ENCODE data around the gene IL4.

The IL4 gene

GRCh38 chr5:132658381-132659302 is 15.1 kb upstream of the IL4 start:
- DNase-seq, result no peak

GRCh38 chr5:132659598-132660493 is 13.9 kb upstream of the IL4 start:
- DNase-seq, result no peak

GRCh38 chr5:132661231-132662003 is 12.4 kb upstream of the IL4 start:
- no peak for DNase-seq

DNA sequence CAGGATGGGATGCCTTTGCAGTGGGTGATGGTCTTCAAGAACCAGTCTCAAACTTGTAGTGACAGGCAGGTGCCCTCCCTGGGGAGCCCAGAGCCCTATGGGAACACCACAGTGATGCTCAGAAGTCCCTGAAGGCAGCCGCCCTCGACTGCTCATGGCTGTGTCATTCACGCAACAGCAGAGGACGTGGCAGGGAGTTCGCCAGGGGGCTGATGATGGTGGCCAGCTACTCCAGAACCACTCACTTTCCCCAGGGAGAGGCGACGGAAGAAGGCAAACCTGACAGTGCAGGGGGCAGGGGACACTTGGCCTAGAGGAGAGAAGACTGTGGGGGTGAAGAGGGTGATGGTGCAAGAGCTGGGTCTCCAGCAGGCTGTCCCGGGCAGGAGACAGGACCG is 11.8 kb upstream of the IL4 start:
- no peak for DNase-seq

GRCh38 chr5:132662925-132663770 is 10.6 kb upstream of the IL4 start:
- no peak for DNase-seq

DNA sequence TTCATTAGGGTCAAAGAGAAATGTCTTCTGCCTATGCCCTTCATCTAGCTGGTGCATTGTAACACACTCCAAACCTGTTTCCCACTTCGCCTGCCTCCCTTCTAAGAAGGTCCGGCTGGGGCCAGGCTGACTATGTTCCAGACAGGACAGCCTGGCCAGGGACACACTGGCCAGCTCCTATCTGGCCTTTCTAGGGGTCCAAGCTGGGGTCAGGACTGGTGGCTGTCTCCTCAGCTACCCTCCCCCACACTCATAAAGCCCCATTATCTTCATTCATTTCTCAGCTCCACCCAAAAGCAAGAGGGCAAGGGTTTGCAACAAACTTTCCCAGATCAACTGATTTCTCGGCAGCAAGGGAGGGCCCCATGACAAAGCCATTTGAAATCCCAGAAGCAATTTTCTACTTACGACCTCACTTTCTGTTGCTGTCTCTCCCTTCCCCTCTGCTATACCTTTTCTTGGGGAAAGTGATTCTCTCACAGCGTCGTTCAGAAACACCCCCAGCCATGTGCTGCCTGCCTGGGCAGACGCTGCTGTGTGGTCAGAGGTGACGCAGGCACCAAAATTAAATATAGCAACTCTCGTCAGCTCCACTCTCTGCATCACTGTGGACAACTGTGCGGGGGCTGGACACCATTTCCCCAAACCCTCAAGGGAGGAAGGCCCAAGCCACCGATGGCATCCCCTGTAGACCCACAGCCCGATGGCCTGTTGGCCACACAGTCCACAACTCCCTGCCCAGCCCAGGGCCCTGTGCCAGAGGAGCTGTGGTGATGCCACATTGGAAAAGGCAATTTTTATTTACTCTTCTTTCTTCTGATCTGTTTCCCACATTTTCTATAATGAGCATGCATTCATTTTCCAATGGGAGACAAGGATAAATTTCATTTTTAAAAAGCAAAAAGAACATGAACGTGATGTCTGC is 9.8 kb upstream of the IL4 start:
- DNase-seq, result no peak

DNA sequence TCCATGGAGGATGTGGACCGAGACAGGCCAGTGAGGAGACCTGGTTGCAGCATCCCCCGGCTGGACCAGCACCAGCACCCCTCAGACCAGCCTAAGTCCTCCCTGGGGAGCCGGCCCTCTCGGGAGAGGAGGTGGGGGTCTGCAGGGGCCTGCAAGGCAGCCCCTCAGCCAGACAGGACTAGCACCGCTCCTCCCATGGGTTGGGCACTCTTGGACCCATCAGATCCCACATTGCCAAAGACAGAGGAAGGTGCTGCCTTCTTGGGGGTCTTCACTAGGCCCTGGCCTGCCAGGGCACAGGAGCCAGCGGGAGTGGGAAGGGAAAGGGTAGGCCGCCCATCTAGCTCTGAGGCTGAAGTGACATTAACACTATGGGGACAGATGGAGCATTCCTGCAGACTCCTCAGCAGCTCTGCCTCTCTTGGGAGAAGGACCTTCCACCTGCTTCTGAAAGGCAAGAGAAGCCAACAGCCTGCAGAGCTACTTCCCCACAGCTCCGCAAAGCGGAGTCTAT is 9.0 kb upstream of the IL4 start:
- no peak for DNase-seq

GRCh38 chr5:132665574-132666080 is 8.2 kb upstream of the IL4 start:
- no peak for DNase-seq

DNA sequence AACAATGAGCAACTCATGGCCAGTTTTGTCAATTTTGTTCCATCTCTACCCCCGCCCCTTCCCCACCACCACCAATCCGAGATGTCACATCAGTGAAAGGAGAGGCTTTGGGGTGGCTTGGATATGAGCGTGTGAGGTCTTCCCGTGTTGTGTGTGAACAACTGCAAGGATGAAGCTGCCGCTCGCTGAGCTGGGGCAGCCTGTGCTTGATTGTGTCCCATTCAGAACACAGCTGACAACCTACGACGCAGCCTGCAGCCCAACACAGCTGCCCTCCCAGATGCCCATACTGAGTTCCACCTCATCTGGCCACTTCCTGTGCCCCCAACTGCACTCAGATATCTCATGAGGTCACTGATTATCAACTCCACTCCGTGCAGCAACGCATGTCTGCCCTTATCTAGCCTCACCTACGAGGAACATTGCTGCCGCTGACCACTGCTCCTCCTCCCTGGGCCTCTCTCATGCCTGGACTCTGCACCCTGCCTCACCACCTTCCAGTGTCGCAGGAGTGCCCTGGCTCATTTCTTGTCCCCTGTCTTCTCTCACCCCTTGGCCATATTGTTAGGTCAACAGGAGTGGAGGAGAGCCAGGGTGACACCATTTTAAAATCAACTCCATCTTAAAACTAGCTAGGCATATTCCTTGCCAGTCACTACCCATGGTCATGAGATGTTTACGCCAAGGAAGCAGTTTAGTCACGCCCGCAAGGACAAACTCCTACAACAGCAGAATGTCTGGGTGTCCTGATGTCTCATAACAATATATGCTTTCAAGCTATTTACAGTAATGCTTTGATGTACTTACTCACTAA is 7.3 kb upstream of the IL4 start:
- DNase-seq, result no peak

GRCh38 chr5:132667309-132667708 is 6.5 kb upstream of the IL4 start:
- DNase-seq, result no peak

DNA sequence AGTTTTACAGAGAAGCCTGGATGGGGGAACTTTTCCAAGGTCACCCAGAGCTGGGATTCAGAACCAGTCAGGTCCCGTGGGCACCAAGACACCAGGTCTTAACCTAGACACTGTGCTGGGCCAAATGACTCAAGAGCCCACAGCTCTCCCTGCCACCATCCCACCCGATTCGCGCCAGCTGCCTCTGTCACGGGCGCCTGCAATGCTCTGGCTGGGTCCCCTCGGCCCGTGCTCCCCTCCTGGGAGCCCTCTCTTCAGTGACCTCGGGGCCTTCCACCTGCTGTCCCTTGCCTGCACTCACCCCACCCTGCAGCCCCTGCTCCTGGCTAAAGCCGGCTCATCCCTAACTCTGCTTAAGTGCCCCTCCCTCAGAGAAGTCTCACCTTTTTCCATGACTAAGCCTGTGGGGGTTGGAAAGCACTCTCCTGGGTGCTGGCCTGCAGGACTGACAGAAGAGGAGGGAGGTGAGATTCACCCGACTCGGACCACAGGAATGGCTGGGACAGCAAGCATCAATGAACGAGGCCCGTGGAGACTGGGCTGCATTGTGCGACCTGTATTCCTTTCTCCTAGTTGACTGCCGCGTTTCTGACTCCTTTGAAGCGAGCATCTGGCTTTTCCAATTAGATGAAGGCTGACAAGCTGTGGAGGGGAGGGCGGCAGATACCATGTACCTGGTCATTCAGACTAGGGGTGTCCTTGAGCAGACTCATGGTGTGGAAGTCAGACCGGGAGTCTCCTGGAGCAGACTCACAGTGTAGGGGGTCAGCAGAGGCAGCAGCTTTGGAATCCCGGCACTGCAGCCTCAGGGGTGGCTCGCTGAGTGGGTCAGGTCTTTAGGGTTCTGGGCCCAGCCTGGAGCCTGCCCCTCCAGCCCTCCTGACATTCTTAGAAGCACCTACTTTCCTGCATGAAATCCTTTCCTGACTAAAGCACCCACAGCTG is 5.8 kb upstream of the IL4 start:
- no peak for DNase-seq

DNA sequence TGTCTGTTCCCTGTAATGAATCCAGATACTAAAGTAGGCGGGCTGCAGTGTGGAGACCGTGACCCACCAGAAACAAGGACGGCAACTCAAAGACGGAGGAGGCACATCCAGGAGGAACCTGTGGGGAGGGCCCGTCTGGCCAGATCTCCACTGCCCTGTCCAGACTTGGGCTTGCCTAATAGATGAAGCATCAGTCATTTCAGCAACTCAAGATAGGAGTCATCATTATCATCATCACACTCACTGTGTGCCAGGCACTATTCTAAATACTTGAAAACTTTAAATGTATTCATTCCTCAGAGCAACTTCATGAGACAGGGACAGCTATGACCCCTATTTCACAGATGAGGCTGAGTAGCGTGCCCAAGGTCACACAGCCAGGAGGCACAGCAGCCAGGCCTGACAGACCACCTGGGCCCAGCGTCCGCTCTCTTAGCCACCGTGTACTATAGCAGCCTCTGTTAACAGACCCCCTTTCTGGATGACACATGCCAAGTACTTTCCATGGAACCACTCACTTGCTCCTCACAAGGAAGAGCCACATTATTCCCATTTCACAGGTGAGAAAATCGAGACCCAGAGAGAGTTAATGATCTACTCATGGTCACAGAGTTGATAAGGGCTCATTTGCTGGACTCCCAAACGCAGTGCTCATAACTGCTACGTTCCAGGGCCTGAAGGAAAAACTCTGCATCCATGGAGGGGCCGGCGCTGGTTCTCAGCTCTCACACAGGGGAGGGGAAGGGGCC is 4.9 kb upstream of the IL4 start:
- DNase-seq, result no peak

- DNase-seq, result no peak
Observed at GRCh38 chr5:132669455-132669820, 4.4 kb upstream of the IL4 start.

- no peak for DNase-seq
Observed at GRCh38 chr5:132669966-132670882, 3.6 kb upstream of the IL4 start.

DNA sequence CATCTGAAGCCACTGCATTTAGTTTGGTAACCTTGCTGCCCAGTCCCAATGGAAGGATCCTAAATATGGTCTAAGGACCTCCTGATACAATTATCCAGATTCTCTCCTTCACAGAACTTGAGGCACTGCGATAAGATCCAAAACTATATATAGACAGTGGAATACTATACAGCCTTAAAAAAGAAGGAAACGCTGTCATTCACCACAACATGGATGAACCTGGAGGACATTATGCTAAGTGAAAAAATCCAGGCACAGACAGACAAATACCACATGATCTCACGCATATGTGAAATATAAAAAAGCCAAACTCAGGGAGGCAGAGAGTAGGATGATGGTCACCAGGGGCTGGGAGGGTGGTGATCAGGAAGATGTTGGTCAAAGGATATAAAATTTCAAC is 2.8 kb upstream of the IL4 start:
- no peak for DNase-seq

DNA sequence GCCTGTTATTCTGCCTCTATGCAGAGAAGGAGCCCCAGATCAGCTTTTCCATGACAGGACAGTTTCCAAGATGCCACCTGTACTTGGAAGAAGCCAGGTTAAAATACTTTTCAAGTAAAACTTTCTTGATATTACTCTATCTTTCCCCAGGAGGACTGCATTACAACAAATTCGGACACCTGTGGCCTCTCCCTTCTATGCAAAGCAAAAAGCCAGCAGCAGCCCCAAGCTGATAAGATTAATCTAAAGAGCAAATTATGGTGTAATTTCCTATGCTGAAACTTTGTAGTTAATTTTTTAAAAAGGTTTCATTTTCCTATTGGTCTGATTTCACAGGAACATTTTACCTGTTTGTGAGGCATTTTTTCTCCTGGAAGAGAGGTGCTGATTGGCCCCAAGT is 301 bp upstream of the IL4 start:
- DNase-seq, result no peak

All from activated CD4-positive, CD25-positive, alpha-beta regulatory T cell treated with anti-CD3 and anti-CD28 coated beads, Interleukin-2, amount 50 U/mL, for 72 hours (primary cell).